ENCODE results near the gene USP4.

- no peak for TF ChIP-seq CTCF (conservative IDR thresholded peaks at IDR 0.05)
- no peak for TF ChIP-seq ZFX (IDR thresholded peaks at IDR 0.05)
Observed at GRCh38 chr3:49300595-49300994, 39.3 kb downstream of the USP4 start.
